SK-N-SH (cell line): Measurements from ENCODE around the gene UBB. TPM values are rescaled to one million over a fixed set of nuclear protein-coding genes. Genes with fewer than 3 reads are reported as not detected.
"Not testable (repeated sequence)": the region's sequence is repeated elsewhere in the genome, so short reads cannot be mapped to it uniquely, and the experiment has no call there.

ENCODE experiments used
- CTCF ChIA-PET: fragments of 300-600, 350-600 bp; formaldehyde crosslinking; extraction: SDS; loops from one replicate; lab custom pipeline; 2021; lab: Yijun Ruan, JAX
- POLR2A ChIA-PET: fragments of 350-600 bp; sonication (Branson Sonifier 250); formaldehyde crosslinking; extraction: SDS; loops from one replicate; lab custom pipeline; 2020; ENCODE audit warnings: antibody characterized with exemption, inconsistent platforms; lab: Yijun Ruan, JAX
- DNase-seq: peaks from one replicate; pipeline ENCODE4 v3.0.0; 2012
- H2AFZ ChIP-seq: fragments of 200-600 bp; sonication (generic); 2 replicates; pipeline ENCODE4 v1.8.1; 2016; ENCODE audit warnings: antibody characterized with exemption, mild to moderate bottlenecking, low read depth
- H3F3A ChIP-seq: fragments of 200-600 bp; sonication (generic); replicated peaks from 2 replicates; pipeline ENCODE3; 2016; ENCODE audit warnings: antibody characterized with exemption, mild to moderate bottlenecking; ENCODE audit not compliant: insufficient read depth
- H3K27ac ChIP-seq, 2 experiments: fragments of 200-500 bp in 1 of 2; fragments of 200-600 bp in 1 of 2; sonication (Bioruptor generic) in 1 of 2; sonication (generic), shearing (Covaris generic) in 1 of 2; 2 replicates each; pipeline versions ENCODE4 v1.5.1 to v1.6.1; 2014 to 2016; ENCODE audit warnings: low read depth in 2 of 2, inconsistent platforms in 1 of 2, low read length in 1 of 2, mild to moderate bottlenecking in 1 of 2, mixed read lengths in 1 of 2
- H3K27me3 ChIP-seq: fragments of 200-600 bp; sonication (generic), shearing (Covaris generic); 2 replicates; pipeline ENCODE4 v1.6.1; 2016; ENCODE audit warnings: mixed run types; ENCODE audit not compliant: insufficient read depth
- H3K36me3 ChIP-seq, 2 experiments: fragments of 200-500 bp in 1 of 2; fragments of 200-600 bp in 1 of 2; sonication (Bioruptor generic) in 1 of 2; sonication (generic) in 1 of 2; replicated peaks in 1 of 2; 2 replicates each; pipeline versions ENCODE3 to v1.5.1; 2014 to 2016; ENCODE audit warnings: low read length in 1 of 2, mild to moderate bottlenecking in 1 of 2; ENCODE audit not compliant: insufficient read depth in 2 of 2, control insufficient read depth in 1 of 2
- H3K4me1 ChIP-seq, 2 experiments: fragments of 200-500 bp in 1 of 2; fragments of 200-600 bp in 1 of 2; sonication (Bioruptor generic) in 1 of 2; sonication (generic), shearing (Covaris generic) in 1 of 2; 2 replicates each; pipeline versions ENCODE4 v1.5.1 to v1.6.1; 2014 to 2016; ENCODE audit warnings: low read depth in 1 of 2, low read length in 1 of 2, mixed run types in 1 of 2; ENCODE audit not compliant: insufficient read depth in 2 of 2, control insufficient read depth in 1 of 2
- H3K4me2 ChIP-seq: fragments of 200-600 bp; sonication (generic), shearing (Covaris generic); 2 replicates; pipeline ENCODE4 v1.6.1; 2017; ENCODE audit warnings: mixed run types
- H3K4me3 ChIP-seq, 2 experiments: fragments of 200-500 bp in 1 of 2; fragments of 200-600 bp in 1 of 2; sonication (Bioruptor generic) in 1 of 2; sonication (generic), shearing (Covaris generic) in 1 of 2; 2 replicates each; pipeline versions ENCODE4 v1.5.1 to v1.8.1; 2014 to 2016; ENCODE audit warnings: low read depth in 2 of 2, inconsistent platforms in 1 of 2, low read length in 1 of 2, mild to moderate bottlenecking in 1 of 2, mixed read lengths in 1 of 2, moderate library complexity in 1 of 2
- H3K79me2 ChIP-seq: fragments of 200-600 bp; sonication (generic); 2 replicates; pipeline ENCODE4 v1.8.1; 2017; ENCODE audit warnings: mild to moderate bottlenecking; ENCODE audit not compliant: insufficient read depth
- H3K9ac ChIP-seq: fragments of 200-600 bp; sonication (generic); 2 replicates; pipeline ENCODE4 v1.6.1; 2017; ENCODE audit warnings: mixed run types
- H3K9me2 ChIP-seq: fragments of 200-600 bp; sonication (generic); 2 replicates; pipeline ENCODE4 v1.6.1; 2017; ENCODE audit warnings: mixed run types
- H3K9me3 ChIP-seq: fragments of 200-600 bp; sonication (generic); 2 replicates; pipeline ENCODE4 v1.6.1; 2017; ENCODE audit warnings: mixed run types, mild to moderate bottlenecking, moderate library complexity
- H4K20me1 ChIP-seq: fragments of 200-600 bp; sonication (generic); 2 replicates; pipeline ENCODE4 v1.6.1; 2017; ENCODE audit warnings: mild to moderate bottlenecking, mixed run types; ENCODE audit not compliant: insufficient read depth
- ELF1 ChIP-seq: IDR thresholded peaks from 2 replicates; pipeline ENCODE4 v1.4.0; 2012
- EP300 ChIP-seq, 2 experiments: IDR thresholded peaks; 2 replicates each; pipeline versions ENCODE4 v1.4.0 to v1.6.1; 2012; ENCODE audit warnings: borderline replicate concordance in 1 of 2, low read depth in 1 of 2, low read length in 1 of 2
- FOSL2 ChIP-seq: IDR thresholded peaks from 2 replicates; pipeline ENCODE4 v1.4.0; 2012; ENCODE audit warnings: low read depth, mild to moderate bottlenecking, moderate library complexity, borderline replicate concordance
- GATA2 ChIP-seq: sonication (generic); formaldehyde crosslinking; IDR thresholded peaks from 2 replicates; pipeline ENCODE4 v1.5.0; 2020; ENCODE audit warnings: mild to moderate bottlenecking, missing genetic modification reagents
- JUND ChIP-seq: IDR thresholded peaks from 2 replicates; pipeline ENCODE4 v1.4.0; 2012
- MEF2A ChIP-seq: IDR thresholded peaks from 2 replicates; pipeline ENCODE4 v1.4.0; 2012; ENCODE audit warnings: low read depth, borderline replicate concordance
- MXI1 ChIP-seq: IDR thresholded peaks from 2 replicates; pipeline ENCODE4 v1.6.1; 2012; ENCODE audit warnings: mild to moderate bottlenecking, low read depth, low read length, improper control_type of control experiment
- NFIC ChIP-seq: IDR thresholded peaks from 2 replicates; pipeline ENCODE4 v1.4.0; 2012; ENCODE audit warnings: borderline replicate concordance
- NRF1 ChIP-seq: IDR thresholded peaks from 2 replicates; pipeline ENCODE4 v1.6.1; 2012; ENCODE audit warnings: low read depth, mild to moderate bottlenecking, low read length
- RCOR1 ChIP-seq: fragments of 150-350 bp; IDR thresholded peaks from 2 replicates; pipeline ENCODE4 v1.6.1; 2017; ENCODE audit warnings: antibody characterized with exemption, low read length
- REST ChIP-seq: IDR thresholded peaks from 2 replicates; pipeline ENCODE4 v1.6.1; 2012; ENCODE audit warnings: mild to moderate bottlenecking, low read depth, low read length, moderate library complexity
- RFX5 ChIP-seq: IDR thresholded peaks from 2 replicates; pipeline ENCODE4 v1.6.1; 2012; ENCODE audit warnings: mild to moderate bottlenecking, improper control_type of control experiment, low read length
- TAF1 ChIP-seq: IDR thresholded peaks from 2 replicates; pipeline ENCODE4 v1.6.1; 2012; ENCODE audit warnings: low read depth, mild to moderate bottlenecking, low read length, moderate library complexity, borderline replicate concordance
- TEAD4 ChIP-seq: IDR thresholded peaks from 2 replicates; pipeline ENCODE4 v1.4.0; 2012; ENCODE audit warnings: mild to moderate bottlenecking, borderline replicate concordance; ENCODE audit not compliant: insufficient read depth
- USF2 ChIP-seq: fragments of 150-350 bp; IDR thresholded peaks from 2 replicates; pipeline ENCODE4 v1.6.1; 2017; ENCODE audit warnings: antibody characterized with exemption, low read length, low read depth, borderline replicate concordance
- YY1 ChIP-seq: IDR thresholded peaks from 2 replicates; pipeline ENCODE4 v1.4.0; 2012; ENCODE audit warnings: low read depth, mild to moderate bottlenecking
- WGBS: methylation state at CpG from one replicate; pipeline ENCODE4 v1.1.6; 2017; ENCODE audit warnings: low lambda C conversion rate; 5-methylcytosine and 5-hydroxymethylcytosine counted together
- polyA plus RNA-seq, 3 experiments: library from polyadenylated mRNA; depleted of rRNA; stranded (reverse); fragments of >200 nt; gene quantifications; 2 replicates each; pipeline ENCODE4 v1.2.3, GENCODE V29; 2012

UBB gene
- polyA plus RNA-seq, 1 of the 3 experiments (the other 2 are of a cell fraction) = 2,693 TPM

- TF ChIP-seq JUND (no peak), USF2 (no peak), RFX5 (no peak), ELF1 (no peak), YY1 (no peak), NFIC (no peak), TAF1 (no peak), FOSL2 (peak; percentile 19; the same call in 1 of the 2 replicates), EP300 (IDR thresholded peaks at IDR 0.05; ENCODE audit: borderline replicate concordance in 1 of 2, low read depth in 1 of 2, low read length in 1 of 2) (peak in 1 of 2 experiments; percentile 63; a peak in 1 of 4 replicates), RCOR1 (peak; percentile 95), GATA2 (CRISPR knock-in tag) (peak; percentile 92), TEAD4 (no peak), MXI1 (no peak), REST (no peak), MEF2A (no peak), NRF1 (no peak)
These were observed 17.7 kb downstream of the UBB start (continued) for GRCh38 chr17:16398270-16399267.

GRCh38 chr17:16403847-16404246, 23.0 kb downstream of the UBB start:
- H3K4me2 ChIP-seq, H3K4me3 ChIP-seq, H3F3A ChIP-seq, H3K9ac ChIP-seq, H3K27me3 ChIP-seq, H3K27ac ChIP-seq, H4K20me1 ChIP-seq, H3K9me2 ChIP-seq, H3K9me3 ChIP-seq, DNase-seq, H3K79me2 ChIP-seq, H3K36me3 ChIP-seq, H2AFZ ChIP-seq: not testable (repeated sequence)
- peaks cover 0 to 10% of the 10 kb centered on the region in 2 experiments; a peak in 1 of 4 replicates for H3K4me1 ChIP-seq
- CTCF ChIA-PET = interaction anchor here (0.7 to 1.2 kb wide), 2 partner anchors 40 to 285 kb away, joined by 4 to 7 read pairs; no protein-coding TSS in a partner anchor
- POLR2A ChIA-PET = interaction anchor here (0.6 kb wide), 1 partner anchor 1715 kb away, joined by 3 read pairs; no protein-coding TSS in a partner anchor
- 93% methylated on average over 9 of the region's 9 CpGs for WGBS
